ENCODE results near the gene ABCB6.
A peak's percentile ranks its signal among the peaks of the same experiment; 100 is the strongest.

Gene ABCB6

DNA sequence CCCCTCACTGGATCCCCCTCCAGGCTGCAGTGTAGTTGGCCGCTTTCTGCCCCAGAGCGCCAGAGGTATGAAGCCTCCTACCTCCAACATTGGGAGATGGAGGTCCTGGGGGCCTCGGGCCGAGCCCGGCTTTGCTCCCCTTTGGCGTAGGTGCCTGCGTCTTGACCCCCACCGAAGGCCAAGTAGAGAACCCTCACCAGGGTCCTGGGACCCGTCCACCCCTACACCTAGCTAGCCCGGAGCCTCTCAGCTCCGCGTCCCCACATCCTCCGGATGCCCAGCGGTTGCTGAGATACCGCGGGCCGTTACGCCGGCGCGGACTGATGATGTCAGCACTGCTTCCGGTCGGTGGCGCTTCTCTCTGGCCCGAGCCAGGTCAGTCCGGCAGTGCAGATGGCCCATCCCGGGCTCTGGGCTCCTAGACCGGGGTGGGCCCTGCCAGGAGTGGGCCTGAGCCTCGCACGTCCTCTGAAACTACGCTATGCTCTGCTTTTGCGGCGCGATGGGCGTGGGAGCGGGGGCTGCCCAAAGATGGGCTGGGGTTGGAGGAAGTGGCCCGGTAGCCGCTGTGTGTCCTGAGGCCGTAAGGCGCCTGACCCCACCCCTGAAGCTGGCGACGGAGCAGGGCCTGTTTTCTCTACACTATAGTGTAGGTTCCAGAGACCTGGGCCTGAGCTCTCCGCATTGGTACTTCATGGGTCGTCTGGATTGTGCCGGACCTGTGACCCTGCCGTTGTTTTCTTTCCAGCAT is 26.6 kb upstream of the ABCB6 start, which contains the start of the genes GLB1L and STK16:
Gene GLB1L (minus strand): TSS at position 297 of the 751 bp plus-strand sequence. CDS start 1,871 bp downstream, outside the sequence.
Gene STK16 (plus strand): TSS at position 332 of the 751 bp plus-strand sequence. CDS start 521 bp downstream, outside the sequence.
- DNase-seq = peak; percentile 76 to 91

DNA sequence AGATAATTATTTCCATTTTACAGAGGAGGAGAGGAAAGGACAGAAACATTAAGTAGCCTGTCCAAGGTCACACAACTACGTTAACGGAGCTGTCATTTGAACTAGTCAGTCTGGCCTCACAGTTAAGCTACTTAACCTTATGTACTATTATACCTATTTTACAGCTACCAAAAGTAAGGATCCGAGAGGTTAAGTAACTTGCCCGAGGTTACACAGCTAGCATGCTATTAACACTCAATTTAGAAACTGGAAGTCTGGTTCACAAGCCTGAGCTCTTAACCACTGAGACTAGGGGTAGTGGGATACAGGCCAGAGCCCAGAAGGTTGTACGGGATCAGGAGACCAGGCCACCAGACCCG is 26.0 kb upstream of the ABCB6 start:
- DNase-seq = no peak

DNA sequence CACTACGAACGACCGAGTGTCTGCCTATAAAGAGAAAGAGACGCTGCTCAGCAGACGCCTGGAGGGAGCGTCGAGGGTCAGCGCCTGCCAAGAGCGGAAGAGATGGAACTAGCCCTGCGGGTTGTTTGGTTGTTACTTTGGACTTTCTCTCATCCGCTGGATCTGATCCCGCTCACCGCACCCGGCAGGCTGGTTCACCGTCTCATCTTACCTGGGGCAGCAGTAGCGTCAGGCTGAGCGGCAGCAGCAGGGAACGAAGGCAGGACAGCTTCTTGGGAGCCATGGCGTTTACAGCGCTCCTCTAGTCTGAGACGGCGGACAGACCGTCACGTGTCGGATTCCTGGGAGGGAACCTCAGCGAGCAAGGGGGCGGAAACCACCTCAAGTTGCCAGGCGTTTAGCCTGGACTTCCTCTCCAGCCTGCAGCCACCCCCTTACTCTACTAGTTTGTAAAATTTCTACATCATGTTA is 24.6 kb upstream of the ABCB6 start:
- no peak for DNase-seq

DNA sequence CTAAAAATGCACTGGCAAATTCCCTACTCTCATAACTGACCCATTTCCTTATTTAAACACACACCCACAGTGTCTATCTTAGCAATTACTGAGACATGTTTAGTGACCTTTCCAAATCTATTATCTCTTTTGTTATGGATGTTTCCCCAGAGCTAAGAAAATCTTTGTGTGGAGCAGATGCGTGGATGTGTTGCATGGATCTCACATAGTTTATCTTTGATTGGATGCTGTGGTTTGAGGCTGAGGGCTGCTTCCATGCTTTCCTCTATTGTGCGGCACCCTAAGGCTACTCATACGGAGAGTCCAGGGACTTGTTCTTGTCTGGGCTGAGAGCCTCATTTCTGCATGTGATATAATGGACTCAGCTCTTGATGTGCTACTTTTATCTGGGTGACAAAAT is 15.6 kb upstream of the ABCB6 start:
- no peak for DNase-seq

DNA sequence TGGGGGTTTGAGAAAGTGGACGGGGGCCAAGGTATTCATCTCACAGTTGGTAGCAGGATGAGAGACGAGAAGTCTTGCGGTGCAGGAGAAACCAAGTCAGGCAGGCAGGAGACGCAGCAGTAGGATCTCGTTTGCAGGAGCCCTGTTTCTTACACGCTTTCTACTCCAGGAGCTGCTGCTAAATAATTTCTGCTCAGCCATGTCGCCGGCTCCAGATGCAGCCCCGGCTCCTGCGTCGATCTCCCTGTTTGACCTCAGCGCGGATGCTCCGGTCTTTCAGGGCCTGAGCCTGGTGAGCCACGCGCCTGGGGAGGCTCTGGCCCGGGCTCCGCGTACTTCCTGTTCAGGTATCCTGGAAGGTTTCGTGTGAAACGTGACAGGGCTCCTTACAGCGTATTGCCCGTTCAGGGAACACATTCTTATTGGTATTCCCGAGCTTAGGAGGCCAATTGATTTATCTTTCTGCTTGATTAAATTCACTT is 11.3 kb upstream of the ABCB6 start:
- no peak for DNase-seq

DNA sequence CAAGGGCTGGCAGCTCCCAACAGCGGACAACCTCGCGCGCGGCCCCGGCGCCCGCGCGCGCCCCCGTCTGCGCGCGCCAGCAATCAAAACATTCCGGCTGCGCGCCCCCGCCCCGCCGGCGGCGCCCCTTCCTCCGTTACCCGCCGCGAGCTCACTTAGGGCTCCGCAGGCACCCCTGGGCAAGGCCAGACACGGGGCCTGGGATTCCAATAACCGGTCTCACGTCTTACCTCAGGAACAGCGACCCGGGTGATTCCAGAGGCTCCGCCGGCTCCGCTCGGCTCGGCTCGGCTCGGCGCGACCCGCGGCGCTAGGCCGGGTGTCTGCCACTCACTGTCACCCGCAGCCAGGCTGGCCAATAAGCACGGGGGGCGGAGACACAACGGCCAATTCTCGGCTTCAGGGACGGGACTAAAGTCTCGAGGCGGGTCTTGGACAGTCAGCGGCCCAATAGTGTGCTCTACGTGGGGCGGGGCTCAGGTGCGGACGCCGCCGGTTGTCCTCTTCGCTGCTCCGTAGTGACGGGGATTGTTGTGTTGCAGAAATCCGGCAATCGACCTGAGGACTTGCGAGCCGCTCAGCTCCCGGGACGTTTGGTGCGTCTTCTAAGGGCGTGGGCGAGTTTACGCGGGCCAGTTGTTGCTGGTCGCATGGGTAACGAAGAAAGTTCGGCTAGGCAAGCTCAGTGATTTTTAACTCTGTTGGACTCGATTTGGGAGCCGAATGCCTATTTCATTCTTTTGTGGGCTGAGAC is 10.7 kb upstream of the ABCB6 start, which contains the start of the genes ANKZF1 and ATG9A:
Gene ANKZF1 (plus strand): TSS at position 502 of the 754 bp plus-strand sequence. CDS start 452 bp downstream, outside the sequence.
Gene ATG9A (minus strand): TSS at position 332 of the 754 bp plus-strand sequence. CDS start 1,612 bp downstream, outside the sequence.
- DNase-seq = peak; percentile 96 to 97

DNA sequence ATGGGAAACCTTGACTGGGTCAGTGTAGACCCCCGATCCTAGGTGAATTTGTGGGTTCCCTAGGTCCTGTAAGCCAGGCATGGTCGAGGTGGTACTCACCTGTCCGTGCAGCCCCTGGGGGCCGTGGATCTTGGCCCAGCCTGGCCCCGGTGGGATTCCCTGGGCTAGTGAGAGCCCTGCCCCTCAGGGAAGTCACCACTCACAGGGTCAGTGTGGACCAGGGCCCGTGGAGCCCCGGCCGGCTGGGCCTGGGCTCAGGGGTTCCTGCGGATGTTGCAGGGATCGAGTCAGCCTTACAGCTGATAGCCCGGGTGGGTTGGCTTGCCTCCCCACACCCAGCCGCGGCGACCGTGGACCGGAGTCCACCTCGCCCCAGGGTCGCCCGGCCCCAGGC is 10.2 kb upstream of the ABCB6 start:
- DNase-seq = no peak

DNA sequence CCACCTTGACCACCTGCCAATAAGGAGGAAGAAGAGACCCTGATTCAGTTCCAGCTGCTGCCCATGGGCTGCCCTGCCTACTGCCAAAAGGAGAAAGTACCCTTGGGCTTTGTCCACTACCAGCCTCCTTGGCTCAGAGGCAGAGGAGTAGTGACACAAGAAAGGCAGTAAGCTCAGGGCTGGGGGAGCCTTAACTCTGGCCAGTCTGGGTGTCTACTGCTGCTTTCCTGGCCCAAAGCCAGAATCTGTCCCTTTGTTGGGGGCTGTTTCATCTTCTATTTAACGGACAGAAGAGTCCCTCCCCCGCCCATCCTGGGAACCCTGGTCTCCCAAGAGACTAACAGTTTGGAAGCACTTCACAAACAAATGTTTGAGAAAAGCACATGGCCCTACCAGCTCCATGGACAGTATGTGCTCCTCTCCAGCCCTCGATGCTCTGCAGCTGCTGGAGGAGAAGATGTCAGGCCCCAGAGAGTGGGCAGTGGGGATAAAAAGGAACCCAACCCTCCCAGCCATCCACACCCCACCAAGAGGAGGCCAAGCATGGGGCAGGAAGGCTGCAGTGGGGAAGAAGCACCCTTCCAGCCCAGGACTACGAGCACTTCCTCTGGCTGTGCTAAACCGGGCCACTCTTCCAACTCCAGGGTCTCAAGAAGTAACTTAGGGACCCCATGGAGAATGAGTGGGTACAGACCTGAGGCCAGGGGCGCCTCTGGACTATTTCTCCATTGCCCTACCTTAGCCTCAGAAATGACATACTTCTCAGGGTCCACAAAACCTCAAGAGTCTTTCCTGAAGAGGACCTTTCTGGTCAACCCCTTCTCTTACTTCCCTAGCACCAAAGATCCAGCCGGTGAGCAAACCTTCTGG is 9.5 kb upstream of the ABCB6 start:
- DNase-seq = no peak

DNA sequence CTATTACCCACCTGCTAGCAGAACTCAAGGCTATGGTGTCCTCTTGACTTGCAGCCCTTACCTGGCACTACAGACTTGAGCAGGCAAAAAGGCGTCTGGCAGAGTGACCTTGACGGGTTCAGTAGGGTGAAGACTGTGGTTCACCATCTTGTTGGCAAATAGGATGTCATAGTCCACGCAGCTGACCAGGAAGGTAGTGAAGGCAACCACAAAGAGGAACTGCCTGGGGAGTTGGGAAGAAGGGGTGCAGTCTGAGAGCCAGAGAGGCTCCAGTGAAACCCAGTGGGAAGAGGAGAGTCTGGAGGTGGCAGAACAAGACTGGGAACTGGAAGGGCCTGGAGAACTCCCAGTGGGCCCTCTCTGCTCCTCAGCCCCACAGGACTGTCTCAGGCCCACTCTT is 6.6 kb upstream of the ABCB6 start:
- no peak for DNase-seq

DNA sequence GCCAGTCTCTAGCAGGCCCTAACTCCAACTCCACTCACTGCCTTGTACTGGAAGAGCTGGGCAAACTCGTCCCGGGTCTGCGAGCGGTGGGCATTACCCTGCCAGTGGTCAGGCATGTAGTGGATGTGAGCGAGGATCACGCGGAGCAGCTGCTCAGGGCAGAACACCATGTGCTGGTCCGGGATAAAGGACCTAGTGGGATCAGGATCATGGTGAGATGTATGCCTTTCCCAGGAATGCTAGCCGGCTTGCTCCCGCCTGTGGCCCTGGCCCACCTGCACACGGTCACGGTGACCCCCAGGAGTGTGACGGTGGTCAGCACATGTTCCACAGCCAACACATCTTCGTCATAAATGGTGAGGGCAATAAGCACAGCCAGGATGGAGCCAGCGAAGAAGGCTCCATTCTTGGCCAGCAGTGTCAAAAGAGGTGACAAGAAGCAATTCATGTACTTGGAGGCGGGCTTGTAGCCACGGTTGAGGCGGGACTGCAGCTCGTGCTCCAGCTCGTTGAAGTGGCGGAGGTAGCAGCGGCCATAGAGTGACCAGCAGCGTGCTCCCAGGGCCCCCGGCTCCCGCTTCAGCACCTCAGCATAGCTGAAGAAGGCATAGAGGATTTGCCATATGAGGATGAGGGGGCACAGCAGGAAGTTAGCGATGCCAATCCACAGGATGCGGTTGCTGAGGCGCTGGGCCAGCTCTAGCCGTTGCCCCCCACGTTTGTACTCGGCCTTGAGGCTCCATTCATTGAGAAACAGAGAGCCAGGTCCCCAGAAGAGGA is 5.3 kb upstream of the ABCB6 start:
- no peak for DNase-seq

DNA sequence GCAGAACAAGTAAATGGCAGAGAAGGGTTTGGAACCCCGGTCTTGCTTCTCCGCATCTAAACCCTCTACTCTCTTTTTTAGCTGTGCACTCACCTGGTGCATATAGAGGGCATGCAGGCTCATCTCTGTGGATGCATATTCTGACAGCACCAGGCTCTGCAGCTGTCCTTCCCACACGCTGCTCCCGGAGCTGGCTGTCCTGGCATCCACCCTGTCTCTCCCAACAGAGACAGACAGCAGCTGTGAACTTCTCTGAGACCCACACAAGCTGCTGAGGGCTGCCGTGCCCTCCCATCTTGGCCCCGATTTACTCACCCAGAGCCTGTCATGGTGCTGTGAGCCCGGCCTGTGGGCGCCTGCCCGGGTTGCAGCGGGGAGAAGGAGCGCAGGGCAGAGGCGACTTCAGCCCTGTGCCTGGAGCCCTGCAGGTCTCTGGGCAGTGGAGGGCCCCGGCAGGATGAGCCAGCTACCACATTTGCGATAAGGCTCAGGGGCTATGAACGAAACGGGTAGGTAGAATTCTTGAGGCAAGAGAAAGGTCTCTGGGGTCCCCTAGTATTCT is 3.3 kb upstream of the ABCB6 start:
- DNase-seq = no peak

DNA sequence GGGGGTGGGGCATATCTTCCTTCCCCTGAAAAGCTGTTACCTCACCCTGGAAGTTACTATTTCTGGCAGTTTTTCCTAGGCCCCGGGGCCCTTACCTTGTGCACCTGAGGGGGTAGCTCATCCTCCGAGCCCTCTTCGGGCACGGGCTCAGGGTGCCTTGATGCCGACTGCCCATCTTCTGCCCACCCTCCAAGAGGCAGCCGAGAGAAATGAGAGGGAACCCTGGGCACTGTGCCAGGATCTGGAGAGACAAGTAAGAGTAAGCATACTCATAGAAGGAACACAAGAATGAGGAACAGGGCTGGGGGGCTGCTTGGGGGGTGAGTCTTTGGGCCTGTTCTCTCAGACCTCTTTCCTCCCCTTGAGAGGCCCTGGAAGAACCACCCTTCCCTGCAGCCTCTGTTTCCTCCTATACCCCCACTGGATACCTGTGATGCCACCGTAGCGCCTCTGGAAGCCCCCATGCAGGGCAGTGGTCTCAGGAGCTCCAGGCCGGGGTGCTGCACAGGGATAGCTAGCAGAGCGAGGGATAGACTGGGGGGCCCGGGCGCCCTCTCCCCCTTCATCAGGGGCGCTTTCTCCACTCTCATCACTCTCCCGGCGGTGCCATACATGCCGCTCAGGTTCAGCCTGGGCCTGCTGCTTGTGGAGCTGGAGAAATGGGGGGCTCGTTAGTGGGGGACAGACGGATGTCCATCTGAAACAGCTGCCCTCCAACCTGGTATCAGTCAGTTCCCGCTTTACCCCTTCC is 2.1 kb upstream of the ABCB6 start:
- no peak for DNase-seq

DNA sequence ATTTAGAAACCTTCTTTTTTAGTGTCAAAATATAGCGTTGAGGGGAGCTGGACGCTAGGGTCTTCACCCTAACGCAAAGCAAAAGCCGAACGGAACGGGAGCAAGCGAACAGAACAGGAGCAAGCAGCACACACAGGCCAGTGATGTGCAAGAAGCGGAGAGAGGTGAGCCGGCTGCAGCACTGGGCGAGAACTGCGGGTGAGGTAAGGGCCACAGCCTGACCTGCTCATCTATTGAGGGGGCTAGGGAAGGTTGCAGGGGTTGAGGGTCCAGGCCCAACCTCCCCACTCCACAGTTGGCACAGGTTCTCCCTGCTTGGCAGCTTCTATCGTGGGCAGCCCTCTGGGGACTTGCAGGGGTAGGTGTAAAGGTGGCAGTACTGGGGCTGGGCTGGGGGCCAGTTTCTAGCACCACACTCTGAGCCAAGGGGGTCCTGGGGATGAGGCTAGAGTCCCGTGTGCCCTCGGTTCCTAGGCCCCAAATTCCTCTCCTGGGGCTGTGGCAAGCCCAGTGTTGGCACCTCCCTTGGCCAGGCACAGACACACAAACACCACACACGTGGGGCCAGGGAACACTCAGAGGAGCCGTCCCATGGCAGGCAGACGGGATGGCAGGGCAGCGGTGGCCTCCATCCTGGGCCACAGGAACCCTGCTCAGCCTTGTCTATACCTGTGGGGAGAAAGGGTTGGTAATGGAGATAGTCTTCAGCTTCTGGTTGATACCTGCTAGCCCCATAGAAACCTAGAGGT is 1.2 kb upstream of the ABCB6 start:
- DNase-seq = no peak

DNA sequence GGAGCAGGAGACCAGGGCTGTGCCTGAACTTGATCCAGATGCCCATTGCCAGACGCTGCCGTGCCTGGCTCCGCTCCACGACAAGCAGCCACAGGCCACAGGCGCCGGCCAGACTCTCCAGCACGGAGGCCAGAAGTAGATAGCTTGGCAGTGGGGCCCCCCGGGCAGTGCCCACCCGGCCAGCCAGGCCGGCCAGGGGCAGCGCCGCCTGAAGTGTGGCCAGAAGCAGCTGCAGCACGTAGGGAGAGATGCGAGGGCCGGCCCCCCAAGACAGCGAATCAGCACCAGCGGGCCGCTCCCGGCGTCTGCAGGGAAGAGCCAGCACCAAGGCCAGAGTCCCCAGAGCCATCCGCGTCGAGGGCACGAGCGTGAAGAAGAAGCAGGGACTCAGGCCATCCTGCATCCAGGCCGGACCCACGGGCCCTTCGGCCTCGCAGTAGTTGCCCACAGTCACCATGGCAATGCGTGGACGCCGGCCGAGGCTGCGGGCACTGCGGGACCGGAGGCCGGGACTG is 484 bp downstream of the ABCB6 start:
- DNase-seq = peak; percentile 42 to 59

DNA sequence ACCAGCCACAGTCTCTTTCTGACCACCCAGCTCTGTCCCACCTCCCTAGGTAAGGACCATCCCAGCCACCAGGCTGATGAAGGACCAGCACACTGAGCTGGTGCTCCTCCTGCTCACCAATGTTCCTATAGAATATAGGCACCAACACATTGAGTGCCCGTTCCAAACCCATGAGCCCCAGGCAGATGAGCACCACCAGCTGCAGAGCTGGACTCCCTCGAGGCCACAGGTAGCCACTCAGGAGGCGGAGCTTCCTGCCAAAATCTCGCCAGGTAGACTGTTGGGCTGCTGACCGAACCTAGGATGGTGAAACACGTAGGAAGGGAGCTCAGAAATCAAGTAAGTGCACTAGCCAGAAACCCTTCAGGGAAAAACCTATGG is 2.2 kb downstream of the ABCB6 start:
- no peak for DNase-seq

DNA sequence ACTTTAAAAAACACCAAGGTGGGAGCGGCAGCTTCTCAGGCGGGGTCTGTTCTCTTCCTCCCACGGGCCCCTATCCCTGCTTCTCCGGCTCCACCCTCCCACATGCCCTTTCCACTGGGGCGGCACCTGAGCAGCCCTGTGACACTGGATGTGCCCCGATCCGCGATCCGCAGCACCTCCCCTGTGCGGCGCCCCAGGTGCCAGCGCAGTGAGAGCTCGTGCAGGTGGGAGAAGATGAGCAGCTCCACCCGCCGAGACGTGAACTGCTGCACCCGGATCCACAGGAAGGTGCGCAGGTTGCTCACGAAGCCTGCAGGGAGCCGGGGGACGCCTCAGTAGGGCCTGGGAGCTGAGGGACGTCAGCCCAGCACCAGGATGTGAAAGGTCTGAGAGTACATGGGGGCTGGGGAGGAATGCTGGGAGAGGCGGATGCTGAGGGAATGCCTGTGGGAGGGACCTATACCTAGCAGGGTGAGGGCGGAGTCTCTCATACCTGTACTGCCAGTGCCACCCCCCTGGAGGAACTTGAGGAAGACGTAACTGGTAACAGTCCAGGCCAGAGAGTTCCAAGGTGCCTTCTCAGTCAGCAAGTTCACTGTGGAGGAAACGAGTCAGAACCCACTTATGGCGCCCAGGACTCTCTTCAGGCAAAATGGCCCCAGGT is 2.8 kb downstream of the ABCB6 start:
- no peak for DNase-seq

DNA sequence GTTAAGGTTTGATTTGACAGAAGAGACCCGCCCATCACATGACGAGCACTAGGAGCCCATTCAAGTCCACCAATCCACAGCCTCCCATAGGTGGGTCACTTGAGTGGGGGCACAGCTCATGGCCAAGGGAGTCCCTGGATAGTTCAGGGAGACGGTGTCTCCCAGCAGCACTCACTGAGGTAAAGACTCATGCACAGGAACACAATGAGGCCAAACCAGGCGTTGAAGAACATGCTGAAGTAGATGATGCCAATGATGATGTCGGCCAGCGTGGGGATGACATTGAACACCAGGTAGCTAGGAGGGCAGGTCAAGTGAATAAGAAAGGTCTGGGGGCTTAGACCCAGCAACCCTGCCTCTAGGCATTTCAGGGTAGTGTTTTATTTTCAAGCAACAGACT is 4.0 kb downstream of the ABCB6 start:
- no peak for DNase-seq

DNA sequence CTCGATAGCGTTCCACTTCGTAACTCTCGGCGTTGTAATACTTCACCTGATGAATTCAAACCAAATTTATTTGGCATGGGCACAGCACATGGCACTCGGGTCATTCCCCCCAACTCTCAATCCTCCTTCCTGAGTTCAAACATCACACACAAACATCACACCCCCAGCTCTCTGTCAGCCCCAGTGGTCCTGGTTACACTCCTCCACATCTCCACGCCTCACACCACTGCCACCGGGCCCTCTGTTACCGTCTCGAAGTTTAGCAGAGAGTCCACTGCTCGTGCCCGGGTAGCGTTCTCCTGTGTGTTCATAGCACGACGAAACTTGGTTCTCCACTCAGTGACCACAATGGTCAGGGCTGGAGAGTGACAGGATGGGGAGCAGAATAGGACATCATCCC is 4.6 kb downstream of the ABCB6 start:
- no peak for DNase-seq

DNA sequence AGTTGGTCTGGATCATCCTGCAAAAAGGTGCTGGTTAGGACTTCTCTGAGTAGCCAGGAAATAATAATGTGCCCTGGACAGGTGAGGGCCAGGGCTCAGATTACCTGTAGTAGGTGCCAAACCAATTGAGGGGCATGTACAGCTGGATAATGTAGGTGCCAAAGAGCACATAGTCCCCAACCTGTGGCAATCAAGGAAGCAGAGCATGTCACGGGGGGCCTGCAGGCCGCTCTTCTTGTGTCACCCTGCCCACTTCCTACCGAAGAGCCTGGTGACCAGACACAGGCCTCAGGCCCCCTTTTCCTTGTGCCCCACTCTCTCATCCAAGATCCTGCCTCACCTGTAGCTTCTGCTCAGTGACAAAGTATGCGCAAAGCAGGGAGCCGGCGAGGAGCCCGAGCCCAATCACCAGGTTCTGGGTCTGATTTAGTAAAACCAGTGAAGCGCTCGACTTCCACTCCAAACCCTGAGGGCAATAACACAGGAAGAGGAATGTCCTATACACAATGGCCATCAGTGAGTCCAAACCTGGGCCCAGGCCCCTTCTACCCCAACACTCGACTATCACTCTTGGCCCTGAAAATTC is 5.2 kb downstream of the ABCB6 start:
- DNase-seq = no peak
